IMR-90 (cell line): ENCODE data around the gene IFFO2. TPM values are rescaled to one million over a fixed set of nuclear protein-coding genes. Genes with fewer than 3 reads are reported as not detected.

Experiments
- ATAC-seq: fragments of 200-7000 bp; cut with Tn5 transposase; 2 replicates; pipeline ENCODE4 v1.9.1; 2020; ENCODE audit warnings: low read depth, mild to moderate bottlenecking, moderate library complexity
- BruUV-seq: library from RNA; stranded (reverse); fragments of 400-500 nt; replicated peaks from 2 replicates; lab custom pipeline; 2021; lab: Mats Ljungman, UMichigan
- CTCF ChIA-PET: fragments of 300-600 bp; formaldehyde crosslinking; extraction: SDS; loops from one replicate; lab custom pipeline; 2021; ENCODE audit warnings: antibody characterized with exemption; lab: Yijun Ruan, JAX
- POLR2A ChIA-PET: fragments of 300-600 bp; sonication (Branson Sonifier 250); formaldehyde crosslinking; loops from one replicate; lab custom pipeline; 2022; ENCODE audit warnings: antibody characterized with exemption; ENCODE audit not compliant: unreplicated experiment; lab: Charles Lee
- DNase-seq: peaks from one replicate; pipeline ENCODE4 v3.0.0; 2013
- H2AFZ ChIP-seq: replicated peaks from 2 replicates; pipeline ENCODE3; 2013; ENCODE audit warnings: low read length, mild to moderate bottlenecking; ENCODE audit not compliant: poor library complexity
- H2AK5ac ChIP-seq: 2 replicates; pipeline ENCODE4 v1.6.1; 2013; ENCODE audit warnings: low read depth, low read length, inconsistent platforms
- H2AK9ac ChIP-seq: replicated peaks from 2 replicates; pipeline ENCODE3; 2013; ENCODE audit warnings: mild to moderate bottlenecking, low read depth, low read length, moderate library complexity; ENCODE audit not compliant: poor library complexity
- H2BK120ac ChIP-seq: 2 replicates; pipeline ENCODE4 v1.6.1; 2013; ENCODE audit warnings: low read depth, low read length, inconsistent platforms
- H2BK15ac ChIP-seq: 3 replicates; pipeline ENCODE4 v1.6.1; 2013; ENCODE audit warnings: low read depth, low read length, inconsistent platforms
- H2BK20ac ChIP-seq: 2 replicates; pipeline ENCODE4 v1.6.1; 2013; ENCODE audit warnings: low read depth, mild to moderate bottlenecking, inconsistent platforms, low read length, moderate library complexity
- H2BK5ac ChIP-seq: 2 replicates; pipeline ENCODE4 v1.6.1; 2013; ENCODE audit warnings: mild to moderate bottlenecking, low read depth, low read length, inconsistent platforms; ENCODE audit not compliant: poor library complexity, severe bottlenecking
- H3K14ac ChIP-seq: replicated peaks from 2 replicates; pipeline ENCODE4 v1.6.1; 2013; ENCODE audit warnings: low read depth, low read length, inconsistent platforms
- H3K18ac ChIP-seq: 2 replicates; pipeline ENCODE4 v1.6.1; 2013; ENCODE audit warnings: low read depth, low read length, control low read depth
- H3K23ac ChIP-seq: 2 replicates; pipeline ENCODE4 v1.6.1; 2013; ENCODE audit warnings: low read depth, low read length, inconsistent platforms
- H3K27ac ChIP-seq: 2 replicates; pipeline ENCODE4 v1.5.1; 2013; ENCODE audit warnings: mild to moderate bottlenecking, control low read depth, low read length; ENCODE audit not compliant: insufficient read depth
- H3K27me3 ChIP-seq: 2 replicates; pipeline ENCODE4 v1.6.1; 2013; ENCODE audit warnings: low read length; ENCODE audit not compliant: control insufficient read depth, insufficient read depth
- H3K36me3 ChIP-seq: 2 replicates; pipeline ENCODE4 v1.6.1; 2013; ENCODE audit warnings: low read length, mixed read lengths; ENCODE audit not compliant: control insufficient read depth, insufficient read depth
- H3K4ac ChIP-seq: 2 replicates; pipeline ENCODE4 v1.6.1; 2013; ENCODE audit warnings: low read depth, low read length, inconsistent platforms
- H3K4me1 ChIP-seq: 2 replicates; pipeline ENCODE4 v1.6.1; 2013; ENCODE audit warnings: low read length, mixed read lengths; ENCODE audit not compliant: control insufficient read depth, insufficient read depth
- H3K4me2 ChIP-seq: 2 replicates; pipeline ENCODE4 v1.6.1; 2013; ENCODE audit warnings: low read depth, mild to moderate bottlenecking, control low read depth, low read length, moderate library complexity
- H3K4me3 ChIP-seq: 2 replicates; pipeline ENCODE4 v1.5.1; 2013; ENCODE audit warnings: low read depth, mild to moderate bottlenecking, control low read depth, low read length, moderate library complexity; ENCODE audit not compliant: insufficient read depth
- H3K56ac ChIP-seq: 2 replicates; pipeline ENCODE4 v1.6.1; 2013; ENCODE audit warnings: low read length, inconsistent platforms; ENCODE audit not compliant: insufficient read depth; ENCODE audit errors: extremely low read depth
- H3K79me1 ChIP-seq, 2 experiments: 2 replicates each; pipeline ENCODE4 v1.6.1; 2013; ENCODE audit warnings: low read length in 2 of 2, inconsistent platforms in 1 of 2, low read depth in 1 of 2
- H3K9ac ChIP-seq: 2 replicates; pipeline ENCODE4 v1.6.1; 2013; ENCODE audit warnings: low read depth, low read length, control low read depth
- H3K9me1 ChIP-seq: 2 replicates; pipeline ENCODE4 v1.6.1; 2013; ENCODE audit warnings: low read length, inconsistent platforms; ENCODE audit not compliant: insufficient read depth
- H3K9me3 ChIP-seq: 2 replicates; pipeline ENCODE4 v1.6.1; 2013; ENCODE audit warnings: low read length; ENCODE audit not compliant: control insufficient read depth, insufficient read depth
- H4K20me1 ChIP-seq: 2 replicates; pipeline ENCODE4 v1.6.1; 2013; ENCODE audit warnings: low read length, inconsistent platforms; ENCODE audit not compliant: insufficient read depth
- H4K5ac ChIP-seq: 2 replicates; pipeline ENCODE4 v1.6.1; 2013; ENCODE audit warnings: mild to moderate bottlenecking, low read depth, low read length, control low read depth
- H4K8ac ChIP-seq, 2 experiments: 2 replicates each; pipeline ENCODE4 v1.6.1; 2013; ENCODE audit warnings: low read depth in 2 of 2, low read length in 2 of 2, control low read depth in 1 of 2, inconsistent platforms in 1 of 2
- H4K91ac ChIP-seq: 2 replicates; pipeline ENCODE4 v1.6.1; 2013; ENCODE audit warnings: low read depth, low read length, inconsistent platforms; ENCODE audit not compliant: insufficient read depth
- BHLHE40 ChIP-seq: fragments of 150-350 bp; IDR thresholded peaks from 2 replicates; pipeline ENCODE4 v1.6.1; 2016; ENCODE audit warnings: mild to moderate bottlenecking, low read depth, low read length
- CEBPB ChIP-seq: IDR thresholded peaks from 2 replicates; pipeline ENCODE4 v1.6.1; 2012; ENCODE audit warnings: low read depth, low read length, improper control_type of control experiment
- CHD1 ChIP-seq: IDR thresholded peaks from 2 replicates; pipeline ENCODE4 v1.6.1; 2012; ENCODE audit warnings: low read depth, low read length, improper control_type of control experiment
- CTCF ChIP-seq: conservative IDR thresholded peaks from 2 replicates; pipeline ENCODE4 v1.5.1; 2012; ENCODE audit warnings: mild to moderate bottlenecking, low read depth, low read length, improper control_type of control experiment
- ELK1 ChIP-seq: fragments of 150-350 bp; IDR thresholded peaks from 2 replicates; pipeline ENCODE4 v1.6.1; 2016; ENCODE audit warnings: low read depth, mild to moderate bottlenecking, low read length, moderate library complexity, borderline replicate concordance
- FOS ChIP-seq: fragments of 150-350 bp; IDR thresholded peaks from 2 replicates; pipeline ENCODE4 v1.6.1; 2016; ENCODE audit warnings: low read depth, low read length
- MAFK ChIP-seq: IDR thresholded peaks from 2 replicates; pipeline ENCODE4 v1.6.1; 2012; ENCODE audit warnings: low read depth, low read length, improper control_type of control experiment
- MXI1 ChIP-seq: IDR thresholded peaks from 2 replicates; pipeline ENCODE4 v1.6.1; 2012; ENCODE audit warnings: low read depth, mild to moderate bottlenecking, low read length, moderate library complexity, borderline replicate concordance
- NFE2L2 ChIP-seq: fragments of 150-350 bp; IDR thresholded peaks from 2 replicates; pipeline ENCODE4 v1.6.1; 2016; ENCODE audit warnings: low read depth, mild to moderate bottlenecking, low read length
- RAD21 ChIP-seq: IDR thresholded peaks from 2 replicates; pipeline ENCODE4 v1.6.1; 2012; ENCODE audit warnings: low read length, improper control_type of control experiment
- RCOR1 ChIP-seq: IDR thresholded peaks from 2 replicates; pipeline ENCODE4 v1.6.1; 2012; ENCODE audit warnings: mild to moderate bottlenecking, low read length, improper control_type of control experiment; ENCODE audit not compliant: insufficient replicate concordance
- RFX5 ChIP-seq: IDR thresholded peaks from 2 replicates; pipeline ENCODE4 v1.8.0; 2012; ENCODE audit warnings: low read depth, mild to moderate bottlenecking, low read length, moderate library complexity
- USF2 ChIP-seq: fragments of 150-350 bp; IDR thresholded peaks from 2 replicates; pipeline ENCODE4 v1.6.1; 2017; ENCODE audit warnings: mild to moderate bottlenecking, antibody characterized with exemption, low read length, low read depth
- WGBS, 2 experiments: methylation state at CpG; one replicate each; pipeline versions ENCODE4 v1.1.5 to v1.1.7; 2013; ENCODE audit warnings: missing lambda C conversion rate in 2 of 2; ENCODE audit not compliant: insufficient read length in 1 of 2; ENCODE audit errors: extremely low coverage in 2 of 2; 5-methylcytosine and 5-hydroxymethylcytosine counted together
- dilution Hi-C: fragments of 300-500 bp; cut with HindIII; formaldehyde crosslinking; loops from one replicate; pipeline ENCODE4 v1.14.3; 2018; ENCODE audit warnings: low sequenced_read_pairs; ENCODE audit not compliant: unreplicated experiment
- in situ Hi-C: fragments of 300-500 bp; cut with MboI; formaldehyde crosslinking; loops from 3 replicates; pipeline ENCODE4 v1.14.3; 2019; ENCODE audit warnings: low sequenced_read_pairs, inconsistent platforms, mixed read lengths
- intact Hi-C: fragments of 100-400 bp; cut with micrococcal nuclease; formaldehyde crosslinking; loops from 2 replicates; pipeline ENCODE4 v1.10.0; 2022
- polyA plus RNA-seq, 3 experiments: library from polyadenylated mRNA; depleted of rRNA; stranded (reverse); fragments of >200 nt; gene quantifications; 2 replicates each; pipeline ENCODE4 v1.2.3, GENCODE V29; 2012; ENCODE audit warnings: low replicate concordance in 1 of 3
- total RNA-seq: library from RNA; depleted of rRNA; stranded (reverse); fragments of >200 nt; gene quantifications from 2 replicates; pipeline ENCODE4 v1.2.3, GENCODE V29; 2012

Gene IFFO2
- total and polyA plus RNA-seq, 2 of the 4 experiments (the other 2 are of a cell fraction), result 14.5 to 18.2 TPM

- Histone ChIP-seq H3K23ac (no peak overlapping the region; the same call in 1 of the 2 replicates), H2BK20ac (no peak overlapping the region), H3K4ac (no peak overlapping the region), H3K9ac (no peak overlapping the region), H4K20me1 (no peaks in the 10 kb centered on the region), H2AFZ (no peak overlapping the region), H2BK120ac (no peak overlapping the region), H3K27me3 (peaks cover 20% of the 10 kb centered on the region), H2AK9ac (no peak overlapping the region), H3K14ac (no peak overlapping the region), H3K4me1 (no peaks in the 10 kb centered on the region), H3K36me3 (peaks cover 2% of the 10 kb centered on the region; the same call in 1 of the 2 replicates), H3K4me2 (no peak overlapping the region), H3K27ac (no peak overlapping the region), H2AK5ac (no peak overlapping the region), H3K56ac (no peak overlapping the region), H3K18ac (no peak overlapping the region), H4K5ac (no peak overlapping the region), H3K79me1 (no peaks in the 10 kb centered on the region), H2BK5ac (no peak overlapping the region), H3K4me3 (no peak overlapping the region), H4K91ac (no peak overlapping the region), H2BK15ac (no peak overlapping the region), H4K8ac (no peak overlapping the region), H3K9me3 (no peaks in the 10 kb centered on the region), H3K9me1 (no peaks in the 10 kb centered on the region)
- POLR2A ChIA-PET, result no interaction called here
- 63% methylated on average over 2 of the region's 9 CpGs; no CpG with 5 or more reads in 1 of the 2 experiments for WGBS, 2 experiments
- intact Hi-C loops, result no loop called here
- in situ Hi-C loops, result loop anchor here (10.0 kb wide), 1 partner anchor 275 kb away; no protein-coding TSS in a partner anchor
- no TSS peak for BruUV-seq
- ATAC-seq, result no peak
- DNase-seq, result no peak
- CTCF ChIA-PET, result no interaction called here
- TF ChIP-seq RFX5 (no peak), ELK1 (no peak), RAD21 (no peak), BHLHE40 (no peak), CTCF (no peak), CEBPB (no peak), FOS (no peak), CHD1 (no peak), NFE2L2 (no peak), USF2 (no peak), MXI1 (no peak), RCOR1 (no peak), MAFK (no peak)
- dilution Hi-C loops, result no loop called here
These were observed 86.5 kb downstream of the IFFO2 start for GRCh38 chr1:18869847-18870594.
